ENCODE results near the gene HOXC9.

DNA sequence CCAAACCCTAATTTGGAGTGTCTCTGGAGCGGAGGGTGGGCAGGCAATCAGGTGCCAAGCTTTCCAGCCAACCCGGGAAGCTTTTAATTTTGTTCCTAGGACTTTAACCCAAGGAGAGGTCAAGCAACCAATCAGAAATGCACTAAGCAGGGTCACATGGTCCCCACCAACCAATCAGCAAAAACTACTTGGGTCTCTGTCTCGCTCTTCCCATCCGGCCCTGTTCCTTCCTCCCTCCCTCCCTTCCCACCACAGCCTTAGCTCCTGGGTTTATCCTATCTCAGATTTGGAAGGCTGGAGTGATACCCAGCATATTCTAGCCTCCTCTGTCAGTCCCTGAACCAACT is 40.2 kb downstream of the HOXC9 start:
- no peak for TF ChIP-seq MEF2A (IDR thresholded peaks at IDR 0.05; ENCODE audit: control insufficient read depth, low read depth, low read length)
- TF ChIP-seq MAFK (IDR thresholded peaks at IDR 0.05; ENCODE audit: low read length), result no peak
